Vagina (tissue), 2 donors: ENCODE data around the gene TM9SF2.

Source experiments
- POLR2A ChIP-seq, 2 donors: fragments of 450-650 bp; IDR thresholded peaks; one replicate each; pipeline ENCODE4 v1.6.1; 2017; ENCODE audit warnings: antibody characterized with exemption in 2 of 2, mild to moderate bottlenecking in 2 of 2, moderate library complexity in 2 of 2
- TF ChIP-seq, protein P1 (sequence below), 3 experiments: fragments of 450-650 bp in 2 of 3; fragments of 200-600 bp in 1 of 3; sonication (generic) in 1 of 3; IDR thresholded peaks; one replicate each; pipeline ENCODE4 v1.5.1; 2017 to 2019; ENCODE audit warnings: antibody characterized with exemption in 3 of 3, mild to moderate bottlenecking in 2 of 3, moderate library complexity in 2 of 3

GRCh38 chr13:99495466-99496183, 5.6 kb upstream of the TM9SF2 start:
- TF ChIP-seq, protein P1, sequence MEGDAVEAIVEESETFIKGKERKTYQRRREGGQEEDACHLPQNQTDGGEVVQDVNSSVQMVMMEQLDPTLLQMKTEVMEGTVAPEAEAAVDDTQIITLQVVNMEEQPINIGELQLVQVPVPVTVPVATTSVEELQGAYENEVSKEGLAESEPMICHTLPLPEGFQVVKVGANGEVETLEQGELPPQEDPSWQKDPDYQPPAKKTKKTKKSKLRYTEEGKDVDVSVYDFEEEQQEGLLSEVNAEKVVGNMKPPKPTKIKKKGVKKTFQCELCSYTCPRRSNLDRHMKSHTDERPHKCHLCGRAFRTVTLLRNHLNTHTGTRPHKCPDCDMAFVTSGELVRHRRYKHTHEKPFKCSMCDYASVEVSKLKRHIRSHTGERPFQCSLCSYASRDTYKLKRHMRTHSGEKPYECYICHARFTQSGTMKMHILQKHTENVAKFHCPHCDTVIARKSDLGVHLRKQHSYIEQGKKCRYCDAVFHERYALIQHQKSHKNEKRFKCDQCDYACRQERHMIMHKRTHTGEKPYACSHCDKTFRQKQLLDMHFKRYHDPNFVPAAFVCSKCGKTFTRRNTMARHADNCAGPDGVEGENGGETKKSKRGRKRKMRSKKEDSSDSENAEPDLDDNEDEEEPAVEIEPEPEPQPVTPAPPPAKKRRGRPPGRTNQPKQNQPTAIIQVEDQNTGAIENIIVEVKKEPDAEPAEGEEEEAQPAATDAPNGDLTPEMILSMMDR (IDR thresholded peaks at IDR 0.05) = no peak
- no peak for TF ChIP-seq POLR2A (IDR thresholded peaks at IDR 0.05)
